ENCODE results near the gene ZIC1.

ZIC1 gene

DNA sequence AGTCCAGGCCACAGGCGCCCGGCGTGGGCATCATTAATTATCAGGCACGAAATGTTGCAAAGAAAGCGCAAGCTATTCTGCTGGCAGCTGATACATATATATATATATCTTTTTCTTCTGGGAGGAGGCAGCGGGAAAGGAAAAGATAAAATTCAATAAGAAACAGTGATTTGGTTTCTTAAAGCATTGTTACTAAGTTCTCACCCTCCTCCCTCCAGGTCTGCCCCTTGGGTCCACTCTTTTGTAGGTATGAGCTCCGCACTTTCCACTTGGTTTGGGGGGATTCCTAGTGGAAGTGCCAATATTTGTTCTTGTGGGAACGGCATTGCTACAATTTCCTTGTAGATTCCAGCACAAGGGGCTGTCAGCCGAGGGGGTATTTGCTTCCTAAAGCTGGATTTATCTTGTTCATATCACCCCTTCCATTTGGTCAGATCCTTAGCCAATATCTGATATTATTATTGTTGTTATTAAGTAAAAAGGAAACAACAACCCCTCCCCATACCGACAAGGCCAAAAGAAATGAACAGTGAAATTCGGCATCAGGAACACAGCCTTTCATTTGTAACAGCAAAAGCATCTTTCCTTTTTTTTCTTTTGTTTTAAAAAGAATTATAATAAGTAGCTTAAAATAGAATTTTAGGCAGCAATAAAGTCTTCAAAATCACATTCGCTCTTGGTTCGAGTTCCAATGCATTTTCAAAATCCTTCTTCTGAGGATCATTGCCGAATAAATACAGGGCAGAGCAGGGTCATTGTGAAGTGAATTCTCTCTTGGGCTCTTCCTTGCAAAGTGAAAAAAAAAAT is 15.6 kb downstream of the ZIC1 start:
- no peak for DNase-seq

DNA sequence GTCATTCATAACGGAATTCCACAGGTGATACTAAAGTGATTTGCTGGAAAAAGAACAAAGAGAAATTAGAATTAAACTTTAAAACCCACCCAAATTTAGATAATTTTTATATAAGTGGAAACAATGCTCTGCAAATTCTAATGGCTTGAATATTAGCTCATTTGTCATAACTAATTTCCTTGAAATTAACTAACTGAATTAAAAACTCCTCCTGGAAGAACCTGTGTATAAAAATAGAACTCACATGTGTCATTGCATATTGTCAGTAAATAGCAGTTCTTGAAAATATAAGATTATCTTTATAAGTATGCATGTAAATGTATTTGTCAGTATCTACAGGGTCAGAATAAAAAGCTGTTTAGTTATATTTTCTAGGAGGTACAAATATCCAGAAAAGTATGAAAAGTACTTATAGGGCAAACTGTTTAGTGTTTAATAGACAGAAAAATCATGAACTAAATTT is 16.3 kb downstream of the ZIC1 start:
- no peak for DNase-seq

DNA sequence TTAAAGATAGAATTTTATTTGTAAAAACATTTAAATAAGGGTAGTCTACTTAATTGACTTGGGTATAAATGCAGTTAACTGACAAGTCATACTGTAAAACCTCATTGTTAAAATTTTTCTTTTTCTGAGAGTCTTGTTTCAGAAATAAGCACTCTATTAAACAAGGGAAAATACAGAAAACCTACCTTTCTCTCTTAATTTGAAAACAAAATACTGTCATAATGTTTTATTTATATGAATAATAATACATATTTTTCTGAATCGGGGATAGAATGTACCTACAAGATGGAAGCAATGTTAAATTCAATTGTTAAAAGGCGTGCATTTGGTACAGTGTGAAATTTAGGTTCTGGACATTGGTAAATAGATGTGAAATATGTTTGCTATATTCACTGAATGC is 17.8 kb downstream of the ZIC1 start:
- DNase-seq = no peak

DNA sequence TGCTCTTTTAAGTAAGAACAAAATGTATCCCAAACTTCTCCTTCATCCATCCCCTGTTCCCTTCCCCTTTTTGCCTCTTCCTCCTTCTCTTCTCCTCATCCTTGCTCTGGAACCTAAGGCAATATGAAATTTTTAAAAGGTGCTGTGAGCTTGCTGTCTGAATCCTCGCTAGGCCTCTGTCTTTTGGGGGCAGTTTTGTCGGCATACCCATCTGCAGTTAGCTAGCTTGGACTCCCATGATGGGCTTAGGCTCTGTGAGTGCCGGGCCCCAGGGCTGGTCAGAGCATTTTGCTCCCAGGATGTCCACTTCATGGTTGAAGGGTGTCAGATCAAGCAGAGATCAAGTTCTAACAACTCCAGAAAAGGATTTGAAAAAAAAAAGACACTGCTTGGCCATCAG is 18.6 kb downstream of the ZIC1 start:
- no peak for DNase-seq

DNA sequence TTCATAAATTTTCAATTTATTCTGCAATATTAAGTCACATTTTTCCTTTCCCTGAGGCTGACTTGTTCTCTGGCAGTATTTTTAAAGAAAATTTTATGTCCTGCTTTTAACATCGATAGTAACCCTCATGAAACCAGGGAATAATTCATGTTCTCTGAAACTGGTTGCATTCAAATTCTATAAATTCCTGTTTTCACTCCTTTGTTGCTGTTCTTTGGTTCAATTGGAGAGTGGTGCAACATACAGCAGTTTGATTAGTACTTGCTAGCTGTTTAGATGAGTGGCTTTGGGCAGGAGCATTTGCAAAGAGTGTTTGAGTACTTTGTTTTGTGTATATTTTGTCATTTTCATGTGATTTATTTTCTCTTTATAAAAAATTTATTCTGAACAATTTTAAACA is 19.2 kb downstream of the ZIC1 start:
- DNase-seq = no peak

DNA sequence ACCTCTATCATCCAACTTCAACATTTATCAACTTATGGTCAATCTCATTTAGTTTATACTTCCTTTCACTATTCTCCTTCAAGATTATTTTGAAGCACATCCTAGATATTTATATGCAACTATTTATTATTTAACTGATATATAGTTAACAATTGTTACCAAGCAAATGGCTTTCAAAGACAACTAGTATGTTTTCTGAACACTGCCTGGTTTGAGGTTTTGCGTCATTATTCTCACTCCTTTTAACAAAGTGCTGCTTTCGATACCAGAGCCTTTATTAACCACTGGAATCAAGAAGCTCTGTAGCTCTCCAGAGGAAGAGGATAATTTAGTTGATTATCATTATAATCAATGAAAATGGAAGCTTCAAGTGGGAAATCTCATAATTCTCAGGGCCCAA is 19.6 kb downstream of the ZIC1 start:
- DNase-seq = no peak

DNA sequence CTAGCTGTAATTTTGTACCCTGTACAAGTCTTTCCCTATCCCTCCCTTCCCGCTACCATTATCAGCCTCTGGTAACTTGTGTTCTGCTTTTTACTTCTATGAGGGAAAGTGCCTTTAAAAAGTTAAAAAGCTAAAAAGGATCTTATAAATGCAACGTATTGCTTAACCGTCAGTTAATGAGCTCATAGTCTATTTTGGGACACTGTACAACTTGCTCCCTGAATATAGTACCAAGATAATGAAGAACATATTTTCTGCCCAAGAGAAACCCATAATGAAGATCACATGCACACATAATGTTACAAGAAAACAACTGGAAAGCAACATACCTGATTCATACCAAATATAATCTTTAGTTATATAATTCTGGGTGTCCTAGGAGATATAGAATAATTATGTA is 22.6 kb downstream of the ZIC1 start:
- no peak for DNase-seq

DNA sequence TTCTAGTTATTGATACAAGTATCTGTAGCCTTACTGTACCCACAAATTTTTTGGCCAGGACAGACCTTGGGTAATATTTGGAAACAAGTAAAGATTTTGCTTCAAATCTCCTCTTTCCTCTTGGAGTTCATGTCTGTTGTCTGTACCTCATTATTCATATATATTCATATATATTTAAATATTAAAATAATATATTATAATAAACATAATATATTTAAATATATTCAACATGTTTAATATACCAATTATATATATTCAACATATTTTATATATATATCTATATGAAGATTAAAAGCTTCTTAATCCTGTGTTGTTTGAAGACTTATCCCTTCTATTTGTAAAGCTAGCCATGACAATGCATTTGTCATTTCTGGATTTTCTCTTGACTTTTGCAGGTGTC is 38.1 kb downstream of the ZIC1 start:
- no peak for DNase-seq

DNA sequence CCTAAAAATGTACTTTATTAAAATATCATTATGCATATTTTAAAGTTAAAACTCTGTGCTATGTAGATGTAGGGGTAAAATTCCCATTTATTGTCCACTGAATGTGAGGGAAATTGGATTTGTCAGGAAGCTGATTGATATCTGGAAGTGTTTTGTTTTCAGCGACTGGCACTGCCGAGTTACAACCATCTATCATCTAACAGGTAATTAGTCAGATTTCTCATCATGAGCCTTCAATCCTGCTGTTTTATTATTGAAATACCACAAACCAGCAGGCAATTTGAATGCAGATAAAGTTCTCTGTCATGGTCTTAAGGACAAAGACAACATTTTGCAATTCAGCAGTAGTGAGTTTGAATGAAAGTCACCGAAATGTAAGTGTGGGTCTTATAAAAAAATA is 40.5 kb downstream of the ZIC1 start:
- no peak for DNase-seq

DNA sequence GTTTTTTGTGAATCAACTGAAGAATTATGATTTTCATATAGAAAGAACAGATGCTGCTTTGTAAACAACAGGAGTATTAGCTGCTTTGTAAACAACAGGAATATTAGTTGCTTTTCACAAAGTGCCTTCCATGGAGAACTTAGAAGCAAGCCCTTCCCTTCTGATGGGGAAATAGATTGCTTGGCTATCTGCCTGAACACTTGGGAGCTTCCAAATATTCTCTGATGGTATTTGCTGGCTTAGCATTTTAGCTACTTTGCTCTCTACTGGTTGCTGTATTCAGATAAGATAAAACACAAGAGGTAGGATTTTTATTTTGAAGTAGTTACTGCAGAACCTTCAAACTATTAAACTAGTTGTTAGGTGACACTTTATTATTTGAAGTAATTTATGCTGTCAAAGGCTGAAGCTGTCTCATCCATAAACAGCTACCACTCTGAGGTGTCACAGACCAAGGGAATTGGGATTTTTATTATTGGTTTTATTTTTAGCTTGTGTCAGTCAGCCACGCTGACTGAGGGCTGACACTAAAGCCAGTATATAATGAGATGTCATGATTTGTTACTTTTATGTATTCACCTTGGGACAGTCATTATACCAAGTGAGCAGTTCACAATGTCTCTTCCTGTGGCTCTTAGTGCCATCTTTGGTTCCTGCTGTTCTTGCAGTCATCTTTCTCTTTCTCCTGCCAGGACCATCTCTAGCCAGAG is 50.0 kb downstream of the ZIC1 start:
- DNase-seq = no peak

DNA sequence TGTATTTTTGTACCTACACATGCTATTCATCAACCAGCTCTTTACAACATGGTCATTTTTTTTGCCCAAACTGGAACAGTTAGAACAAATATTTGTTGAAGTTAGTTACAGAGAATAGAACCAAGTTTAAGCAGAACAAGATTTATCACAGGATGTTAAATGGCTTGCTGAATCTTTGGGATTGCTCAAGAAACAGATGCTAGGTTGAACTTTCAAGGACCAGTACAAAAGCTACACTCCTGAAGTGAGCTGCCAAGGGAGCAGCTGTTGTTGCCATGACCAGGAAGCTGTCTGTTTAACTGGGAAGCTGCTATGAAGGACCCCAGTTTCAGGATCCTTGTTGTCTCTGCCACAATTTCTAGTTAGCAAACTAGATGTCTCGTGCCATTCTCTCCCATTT is 53.7 kb downstream of the ZIC1 start:
- DNase-seq = no peak
